IMR-90 (cell line): ENCODE results near the gene TMC8. TPM values are rescaled to one million over a fixed set of nuclear protein-coding genes. Genes with fewer than 3 reads are reported as not detected.

ENCODE experiments used
- ATAC-seq: fragments of 200-7000 bp; cut with Tn5 transposase; 2 replicates; pipeline ENCODE4 v1.9.1; 2020; ENCODE audit warnings: low read depth, mild to moderate bottlenecking, moderate library complexity
- BruUV-seq: library from RNA; stranded (reverse); fragments of 400-500 nt; replicated peaks from 2 replicates; lab custom pipeline; 2021; lab: Mats Ljungman, UMichigan
- CTCF ChIA-PET: fragments of 300-600 bp; formaldehyde crosslinking; extraction: SDS; loops from one replicate; lab custom pipeline; 2021; ENCODE audit warnings: antibody characterized with exemption; lab: Yijun Ruan, JAX
- POLR2A ChIA-PET: fragments of 300-600 bp; sonication (Branson Sonifier 250); formaldehyde crosslinking; loops from one replicate; lab custom pipeline; 2022; ENCODE audit warnings: antibody characterized with exemption; ENCODE audit not compliant: unreplicated experiment; lab: Charles Lee
- DNase-seq: peaks from one replicate; pipeline ENCODE4 v3.0.0; 2013
- H2AFZ ChIP-seq: replicated peaks from 2 replicates; pipeline ENCODE3; 2013; ENCODE audit warnings: low read length, mild to moderate bottlenecking; ENCODE audit not compliant: poor library complexity
- H2AK5ac ChIP-seq: 2 replicates; pipeline ENCODE4 v1.6.1; 2013; ENCODE audit warnings: low read depth, low read length, inconsistent platforms
- H2AK9ac ChIP-seq: replicated peaks from 2 replicates; pipeline ENCODE3; 2013; ENCODE audit warnings: mild to moderate bottlenecking, low read depth, low read length, moderate library complexity; ENCODE audit not compliant: poor library complexity
- H2BK120ac ChIP-seq: 2 replicates; pipeline ENCODE4 v1.6.1; 2013; ENCODE audit warnings: low read depth, low read length, inconsistent platforms
- H2BK15ac ChIP-seq: 3 replicates; pipeline ENCODE4 v1.6.1; 2013; ENCODE audit warnings: low read depth, low read length, inconsistent platforms
- H2BK20ac ChIP-seq: 2 replicates; pipeline ENCODE4 v1.6.1; 2013; ENCODE audit warnings: low read depth, mild to moderate bottlenecking, inconsistent platforms, low read length, moderate library complexity
- H2BK5ac ChIP-seq: 2 replicates; pipeline ENCODE4 v1.6.1; 2013; ENCODE audit warnings: mild to moderate bottlenecking, low read depth, low read length, inconsistent platforms; ENCODE audit not compliant: poor library complexity, severe bottlenecking
- H3K14ac ChIP-seq: replicated peaks from 2 replicates; pipeline ENCODE4 v1.6.1; 2013; ENCODE audit warnings: low read depth, low read length, inconsistent platforms
- H3K18ac ChIP-seq: 2 replicates; pipeline ENCODE4 v1.6.1; 2013; ENCODE audit warnings: low read depth, low read length, control low read depth
- H3K23ac ChIP-seq: 2 replicates; pipeline ENCODE4 v1.6.1; 2013; ENCODE audit warnings: low read depth, low read length, inconsistent platforms
- H3K27ac ChIP-seq: 2 replicates; pipeline ENCODE4 v1.5.1; 2013; ENCODE audit warnings: mild to moderate bottlenecking, control low read depth, low read length; ENCODE audit not compliant: insufficient read depth
- H3K27me3 ChIP-seq: 2 replicates; pipeline ENCODE4 v1.6.1; 2013; ENCODE audit warnings: low read length; ENCODE audit not compliant: control insufficient read depth, insufficient read depth
- H3K36me3 ChIP-seq: 2 replicates; pipeline ENCODE4 v1.6.1; 2013; ENCODE audit warnings: low read length, mixed read lengths; ENCODE audit not compliant: control insufficient read depth, insufficient read depth
- H3K4ac ChIP-seq: 2 replicates; pipeline ENCODE4 v1.6.1; 2013; ENCODE audit warnings: low read depth, low read length, inconsistent platforms
- H3K4me1 ChIP-seq: 2 replicates; pipeline ENCODE4 v1.6.1; 2013; ENCODE audit warnings: low read length, mixed read lengths; ENCODE audit not compliant: control insufficient read depth, insufficient read depth
- H3K4me2 ChIP-seq: 2 replicates; pipeline ENCODE4 v1.6.1; 2013; ENCODE audit warnings: low read depth, mild to moderate bottlenecking, control low read depth, low read length, moderate library complexity
- H3K4me3 ChIP-seq: 2 replicates; pipeline ENCODE4 v1.5.1; 2013; ENCODE audit warnings: low read depth, mild to moderate bottlenecking, control low read depth, low read length, moderate library complexity; ENCODE audit not compliant: insufficient read depth
- H3K56ac ChIP-seq: 2 replicates; pipeline ENCODE4 v1.6.1; 2013; ENCODE audit warnings: low read length, inconsistent platforms; ENCODE audit not compliant: insufficient read depth; ENCODE audit errors: extremely low read depth
- H3K79me1 ChIP-seq, 2 experiments: 2 replicates each; pipeline ENCODE4 v1.6.1; 2013; ENCODE audit warnings: low read length in 2 of 2, inconsistent platforms in 1 of 2, low read depth in 1 of 2
- H3K9ac ChIP-seq: 2 replicates; pipeline ENCODE4 v1.6.1; 2013; ENCODE audit warnings: low read depth, low read length, control low read depth
- H3K9me1 ChIP-seq: 2 replicates; pipeline ENCODE4 v1.6.1; 2013; ENCODE audit warnings: low read length, inconsistent platforms; ENCODE audit not compliant: insufficient read depth
- H3K9me3 ChIP-seq: 2 replicates; pipeline ENCODE4 v1.6.1; 2013; ENCODE audit warnings: low read length; ENCODE audit not compliant: control insufficient read depth, insufficient read depth
- H4K20me1 ChIP-seq: 2 replicates; pipeline ENCODE4 v1.6.1; 2013; ENCODE audit warnings: low read length, inconsistent platforms; ENCODE audit not compliant: insufficient read depth
- H4K5ac ChIP-seq: 2 replicates; pipeline ENCODE4 v1.6.1; 2013; ENCODE audit warnings: mild to moderate bottlenecking, low read depth, low read length, control low read depth
- H4K8ac ChIP-seq, 2 experiments: 2 replicates each; pipeline ENCODE4 v1.6.1; 2013; ENCODE audit warnings: low read depth in 2 of 2, low read length in 2 of 2, control low read depth in 1 of 2, inconsistent platforms in 1 of 2
- H4K91ac ChIP-seq: 2 replicates; pipeline ENCODE4 v1.6.1; 2013; ENCODE audit warnings: low read depth, low read length, inconsistent platforms; ENCODE audit not compliant: insufficient read depth
- BHLHE40 ChIP-seq: fragments of 150-350 bp; IDR thresholded peaks from 2 replicates; pipeline ENCODE4 v1.6.1; 2016; ENCODE audit warnings: mild to moderate bottlenecking, low read depth, low read length
- CEBPB ChIP-seq: IDR thresholded peaks from 2 replicates; pipeline ENCODE4 v1.6.1; 2012; ENCODE audit warnings: low read depth, low read length, improper control_type of control experiment
- CHD1 ChIP-seq: IDR thresholded peaks from 2 replicates; pipeline ENCODE4 v1.6.1; 2012; ENCODE audit warnings: low read depth, low read length, improper control_type of control experiment
- FOS ChIP-seq: fragments of 150-350 bp; IDR thresholded peaks from 2 replicates; pipeline ENCODE4 v1.6.1; 2016; ENCODE audit warnings: low read depth, low read length
- MAFK ChIP-seq: IDR thresholded peaks from 2 replicates; pipeline ENCODE4 v1.6.1; 2012; ENCODE audit warnings: low read depth, low read length, improper control_type of control experiment
- MAZ ChIP-seq: IDR thresholded peaks from 2 replicates; pipeline ENCODE4 v1.6.1; 2012; ENCODE audit warnings: low read depth, mild to moderate bottlenecking, low read length, improper control_type of control experiment, moderate library complexity, borderline replicate concordance
- MXI1 ChIP-seq: IDR thresholded peaks from 2 replicates; pipeline ENCODE4 v1.6.1; 2012; ENCODE audit warnings: low read depth, mild to moderate bottlenecking, low read length, moderate library complexity, borderline replicate concordance
- NFE2L2 ChIP-seq: fragments of 150-350 bp; IDR thresholded peaks from 2 replicates; pipeline ENCODE4 v1.6.1; 2016; ENCODE audit warnings: low read depth, mild to moderate bottlenecking, low read length
- POLR2A ChIP-seq: IDR thresholded peaks from 2 replicates; pipeline ENCODE4 v1.6.1; 2012; ENCODE audit warnings: mild to moderate bottlenecking, low read depth, low read length
- RAD21 ChIP-seq: IDR thresholded peaks from 2 replicates; pipeline ENCODE4 v1.6.1; 2012; ENCODE audit warnings: low read length, improper control_type of control experiment
- RCOR1 ChIP-seq: IDR thresholded peaks from 2 replicates; pipeline ENCODE4 v1.6.1; 2012; ENCODE audit warnings: mild to moderate bottlenecking, low read length, improper control_type of control experiment; ENCODE audit not compliant: insufficient replicate concordance
- RFX5 ChIP-seq: IDR thresholded peaks from 2 replicates; pipeline ENCODE4 v1.8.0; 2012; ENCODE audit warnings: low read depth, mild to moderate bottlenecking, low read length, moderate library complexity
- SMC3 ChIP-seq: fragments of 150-350 bp; IDR thresholded peaks from 2 replicates; pipeline ENCODE4 v1.6.1; 2016; ENCODE audit warnings: low read depth, mild to moderate bottlenecking, antibody characterized with exemption, low read length, moderate library complexity
- WGBS, 2 experiments: methylation state at CpG; one replicate each; pipeline versions ENCODE4 v1.1.5 to v1.1.7; 2013; ENCODE audit warnings: missing lambda C conversion rate in 2 of 2; ENCODE audit not compliant: insufficient read length in 1 of 2; ENCODE audit errors: extremely low coverage in 2 of 2; 5-methylcytosine and 5-hydroxymethylcytosine counted together
- dilution Hi-C: fragments of 300-500 bp; cut with HindIII; formaldehyde crosslinking; loops from one replicate; pipeline ENCODE4 v1.14.3; 2018; ENCODE audit warnings: low sequenced_read_pairs; ENCODE audit not compliant: unreplicated experiment
- in situ Hi-C: fragments of 300-500 bp; cut with MboI; formaldehyde crosslinking; loops from 3 replicates; pipeline ENCODE4 v1.14.3; 2019; ENCODE audit warnings: low sequenced_read_pairs, inconsistent platforms, mixed read lengths
- intact Hi-C: fragments of 100-400 bp; cut with micrococcal nuclease; formaldehyde crosslinking; loops from 2 replicates; pipeline ENCODE4 v1.10.0; 2022
- polyA plus RNA-seq, 3 experiments: library from polyadenylated mRNA; depleted of rRNA; stranded (reverse); fragments of >200 nt; gene quantifications; 2 replicates each; pipeline ENCODE4 v1.2.3, GENCODE V29; 2012; ENCODE audit warnings: low replicate concordance in 1 of 3
- total RNA-seq: library from RNA; depleted of rRNA; stranded (reverse); fragments of >200 nt; gene quantifications from 2 replicates; pipeline ENCODE4 v1.2.3, GENCODE V29; 2012
- TF ChIP-seq, protein P1 (sequence below): fragments of 150-350 bp; IDR thresholded peaks from 2 replicates; pipeline ENCODE4 v1.6.1; 2016; ENCODE audit warnings: low read depth, mild to moderate bottlenecking, low read length, moderate library complexity, borderline replicate concordance
- TF ChIP-seq, protein P2 (sequence below): fragments of 150-350 bp; IDR thresholded peaks from 2 replicates; pipeline ENCODE4 v1.6.1; 2017; ENCODE audit warnings: mild to moderate bottlenecking, antibody characterized with exemption, low read length, low read depth
- TF ChIP-seq, protein P3 (sequence below): conservative IDR thresholded peaks from 2 replicates; pipeline ENCODE4 v1.5.1; 2012; ENCODE audit warnings: mild to moderate bottlenecking, low read depth, low read length, improper control_type of control experiment

TMC8 gene
- total and polyA plus RNA-seq, 2 of the 4 experiments (the other 2 are of a cell fraction) = not detected

DNA sequence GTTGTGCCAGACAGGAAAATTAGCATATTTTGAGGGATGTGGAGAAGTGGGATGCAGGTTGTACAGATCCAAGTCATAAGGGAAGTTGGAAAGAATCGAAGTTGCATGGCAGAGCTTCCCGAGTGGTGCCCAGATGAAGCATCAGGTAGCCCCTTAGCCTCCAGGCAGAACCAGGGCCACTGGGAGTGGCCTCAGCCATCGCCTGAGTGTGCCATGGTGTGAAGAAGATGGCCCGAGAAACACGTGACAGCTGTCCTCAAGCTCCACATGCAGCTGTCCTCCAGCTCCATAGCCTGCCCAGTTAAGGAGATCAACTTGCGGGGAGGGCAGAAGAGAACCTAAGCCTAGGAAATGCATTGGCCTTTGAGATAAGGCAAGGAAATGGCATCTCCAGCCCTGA lies 35.5 kb upstream of the TMC8 start:
- H3K27me3 ChIP-seq = no peaks in the 10 kb centered on the region
- no peak overlapping the region for H3K23ac ChIP-seq
- dilution Hi-C loops = no loop called here
- TF ChIP-seq CHD1 = no peak
- TF ChIP-seq RFX5 = no peak
- TF ChIP-seq, protein P1, sequence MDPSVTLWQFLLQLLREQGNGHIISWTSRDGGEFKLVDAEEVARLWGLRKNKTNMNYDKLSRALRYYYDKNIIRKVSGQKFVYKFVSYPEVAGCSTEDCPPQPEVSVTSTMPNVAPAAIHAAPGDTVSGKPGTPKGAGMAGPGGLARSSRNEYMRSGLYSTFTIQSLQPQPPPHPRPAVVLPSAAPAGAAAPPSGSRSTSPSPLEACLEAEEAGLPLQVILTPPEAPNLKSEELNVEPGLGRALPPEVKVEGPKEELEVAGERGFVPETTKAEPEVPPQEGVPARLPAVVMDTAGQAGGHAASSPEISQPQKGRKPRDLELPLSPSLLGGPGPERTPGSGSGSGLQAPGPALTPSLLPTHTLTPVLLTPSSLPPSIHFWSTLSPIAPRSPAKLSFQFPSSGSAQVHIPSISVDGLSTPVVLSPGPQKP = no peak
- TF ChIP-seq, protein P2, sequence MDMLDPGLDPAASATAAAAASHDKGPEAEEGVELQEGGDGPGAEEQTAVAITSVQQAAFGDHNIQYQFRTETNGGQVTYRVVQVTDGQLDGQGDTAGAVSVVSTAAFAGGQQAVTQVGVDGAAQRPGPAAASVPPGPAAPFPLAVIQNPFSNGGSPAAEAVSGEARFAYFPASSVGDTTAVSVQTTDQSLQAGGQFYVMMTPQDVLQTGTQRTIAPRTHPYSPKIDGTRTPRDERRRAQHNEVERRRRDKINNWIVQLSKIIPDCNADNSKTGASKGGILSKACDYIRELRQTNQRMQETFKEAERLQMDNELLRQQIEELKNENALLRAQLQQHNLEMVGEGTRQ = no peak
- no peak for TF ChIP-seq POLR2A
- TF ChIP-seq RCOR1 = no peak
- TF ChIP-seq NFE2L2 = no peak
- TF ChIP-seq RAD21 = no peak
- no peak for TF ChIP-seq BHLHE40
- no peak for TF ChIP-seq MAFK
- TF ChIP-seq, protein P3, sequence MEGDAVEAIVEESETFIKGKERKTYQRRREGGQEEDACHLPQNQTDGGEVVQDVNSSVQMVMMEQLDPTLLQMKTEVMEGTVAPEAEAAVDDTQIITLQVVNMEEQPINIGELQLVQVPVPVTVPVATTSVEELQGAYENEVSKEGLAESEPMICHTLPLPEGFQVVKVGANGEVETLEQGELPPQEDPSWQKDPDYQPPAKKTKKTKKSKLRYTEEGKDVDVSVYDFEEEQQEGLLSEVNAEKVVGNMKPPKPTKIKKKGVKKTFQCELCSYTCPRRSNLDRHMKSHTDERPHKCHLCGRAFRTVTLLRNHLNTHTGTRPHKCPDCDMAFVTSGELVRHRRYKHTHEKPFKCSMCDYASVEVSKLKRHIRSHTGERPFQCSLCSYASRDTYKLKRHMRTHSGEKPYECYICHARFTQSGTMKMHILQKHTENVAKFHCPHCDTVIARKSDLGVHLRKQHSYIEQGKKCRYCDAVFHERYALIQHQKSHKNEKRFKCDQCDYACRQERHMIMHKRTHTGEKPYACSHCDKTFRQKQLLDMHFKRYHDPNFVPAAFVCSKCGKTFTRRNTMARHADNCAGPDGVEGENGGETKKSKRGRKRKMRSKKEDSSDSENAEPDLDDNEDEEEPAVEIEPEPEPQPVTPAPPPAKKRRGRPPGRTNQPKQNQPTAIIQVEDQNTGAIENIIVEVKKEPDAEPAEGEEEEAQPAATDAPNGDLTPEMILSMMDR = no peak
- no peak for TF ChIP-seq SMC3
- no peak for TF ChIP-seq CEBPB
- no peak for TF ChIP-seq MAZ
- TF ChIP-seq MXI1 = no peak
- no peak for TF ChIP-seq FOS
- H4K8ac ChIP-seq = no peak overlapping the region
- in situ Hi-C loops = no loop called here
- H3K36me3 ChIP-seq = peaks cover 52% of the 10 kb centered on the region
- no peak overlapping the region for H2BK120ac ChIP-seq
- no peak overlapping the region for H3K4me3 ChIP-seq
- H4K20me1 ChIP-seq = no peaks in the 10 kb centered on the region
- CTCF ChIA-PET = interaction anchor here (1.7 kb wide), 1 partner anchor 10 kb away, joined by 4 read pairs; no protein-coding TSS in a partner anchor
- DNase-seq (no peak), ATAC-seq (no peak)
- H3K56ac ChIP-seq = no peak overlapping the region
- no peak overlapping the region for H2BK15ac ChIP-seq
- 86% methylated on average over 4 of the region's 6 CpGs; no CpG with 5 or more reads in 1 of the 2 experiments for WGBS, 2 experiments
- no peak overlapping the region for H3K9ac ChIP-seq
- H3K4ac ChIP-seq = no peak overlapping the region
- H3K27ac ChIP-seq = no peak overlapping the region
- H3K79me1 ChIP-seq = no peaks in the 10 kb centered on the region
- no peak overlapping the region for H3K14ac ChIP-seq
- no peak overlapping the region for H2AK5ac ChIP-seq
- no peak overlapping the region for H2AFZ ChIP-seq
- no peaks in the 10 kb centered on the region for H3K4me1 ChIP-seq
- no peak overlapping the region for H4K91ac ChIP-seq
- H3K4me2 ChIP-seq = no peak overlapping the region
- intact Hi-C loops = no loop called here
- H3K18ac ChIP-seq = no peak overlapping the region
- BruUV-seq = no TSS peak
- no peak overlapping the region for H2BK20ac ChIP-seq
- no peak overlapping the region for H2BK5ac ChIP-seq
- no peaks in the 10 kb centered on the region for H3K9me3 ChIP-seq
- no peak overlapping the region for H2AK9ac ChIP-seq
- peaks cover 4% of the 10 kb centered on the region; the same call in 1 of the 2 replicates for H3K9me1 ChIP-seq
- no peak overlapping the region for H4K5ac ChIP-seq
- POLR2A ChIA-PET = no interaction called here
